CD4-positive, alpha-beta T cell treated with Interferon gamma for 1 hour (primary cell): Measurements from ENCODE around the gene TRAF3IP3.

ENCODE experiments used
- DNase-seq: peaks from one replicate; pipeline ENCODE4 v3.0.0-alpha.2; 2020

TRAF3IP3 gene

GRCh38 chr1:209738270-209738669 lies 17.6 kb upstream of the TRAF3IP3 start:
- no peak for DNase-seq

DNA sequence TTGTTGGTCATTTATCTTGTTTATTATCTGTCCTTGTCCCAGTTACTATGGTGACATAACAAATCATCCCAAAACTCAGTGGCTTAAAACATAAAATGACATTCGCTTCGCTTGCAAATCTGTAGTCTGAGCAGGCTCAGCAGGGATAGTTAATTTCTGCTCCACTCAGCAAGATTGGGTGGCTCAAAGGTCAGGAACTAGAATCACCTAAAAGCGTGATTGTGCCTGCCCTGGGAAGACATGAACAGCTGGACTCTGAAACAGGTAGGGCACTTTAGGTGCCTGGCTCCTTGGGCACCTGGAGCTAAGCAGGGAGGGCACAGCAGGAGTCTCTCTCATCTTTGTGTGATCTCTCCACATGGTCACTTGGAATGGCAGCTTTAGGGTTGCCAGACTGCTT lies 14.7 kb upstream of the TRAF3IP3 start:
- DNase-seq, result no peak

DNA sequence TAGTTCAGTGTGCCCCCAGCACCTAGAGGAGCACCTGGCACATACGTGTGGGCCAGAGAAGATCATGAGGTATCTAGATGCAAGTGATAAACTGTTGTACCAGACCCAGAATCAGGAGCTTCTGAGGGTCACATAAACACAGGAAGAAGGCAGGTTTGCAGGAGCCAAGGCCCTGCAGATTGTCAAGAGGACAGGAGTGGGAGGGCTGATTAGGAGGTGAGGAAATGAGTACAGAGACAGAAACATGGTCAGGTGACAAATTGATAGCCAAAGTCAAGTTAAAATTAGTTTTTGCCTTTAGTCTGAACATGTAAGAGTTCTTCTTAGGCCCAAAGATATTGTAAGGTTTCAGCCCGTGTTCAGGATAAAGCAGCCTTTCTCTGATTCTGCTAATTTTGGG lies 14.0 kb upstream of the TRAF3IP3 start:
- no peak for DNase-seq

GRCh38 chr1:209742409-209743144 lies 13.3 kb upstream of the TRAF3IP3 start:
- no peak for DNase-seq

DNA sequence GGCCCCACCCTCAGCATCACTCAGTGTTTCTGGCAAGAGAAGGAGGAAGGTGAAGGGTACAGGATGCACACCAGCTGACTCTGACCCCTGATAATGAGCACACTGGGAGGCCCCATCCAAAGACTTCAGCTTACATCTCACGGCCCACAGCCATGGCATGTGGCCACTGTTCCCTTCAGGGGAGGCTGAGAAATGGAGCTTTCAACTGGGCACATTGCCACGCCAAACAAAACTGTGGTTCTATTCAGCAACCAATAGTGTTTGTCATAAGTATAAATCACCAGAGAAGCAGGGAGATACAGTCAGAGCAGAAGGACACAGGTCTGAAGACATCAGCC lies 12.7 kb upstream of the TRAF3IP3 start:
- no peak for DNase-seq

GRCh38 chr1:209746451-209747165 lies 9.2 kb upstream of the TRAF3IP3 start:
- DNase-seq, result no peak

GRCh38 chr1:209747580-209748262 lies 8.1 kb upstream of the TRAF3IP3 start:
- peak; percentile 92 for DNase-seq

DNA sequence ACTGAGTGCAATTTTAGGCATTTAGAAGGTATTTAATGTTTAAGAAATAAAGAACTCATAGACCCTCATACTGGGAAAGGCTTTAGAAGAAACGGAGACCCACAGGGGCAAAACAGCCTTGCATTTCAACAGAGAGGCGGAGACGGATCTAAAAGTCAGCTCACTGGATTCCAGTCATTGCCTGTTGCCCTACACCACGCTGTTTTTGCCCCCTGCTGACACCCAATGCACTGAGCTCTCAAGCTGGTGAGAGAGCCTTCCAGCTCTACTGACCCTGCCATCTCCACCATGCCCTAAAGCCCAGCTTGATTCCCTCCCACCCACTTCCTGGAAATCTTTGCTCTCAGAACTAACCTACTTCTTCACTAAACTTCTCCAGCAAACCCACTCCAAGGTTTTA lies 7.2 kb upstream of the TRAF3IP3 start:
- DNase-seq, result no peak

- DNase-seq, result no peak
These were observed 6.6 kb upstream of the TRAF3IP3 start for GRCh38 chr1:209749205-209749604.

DNA sequence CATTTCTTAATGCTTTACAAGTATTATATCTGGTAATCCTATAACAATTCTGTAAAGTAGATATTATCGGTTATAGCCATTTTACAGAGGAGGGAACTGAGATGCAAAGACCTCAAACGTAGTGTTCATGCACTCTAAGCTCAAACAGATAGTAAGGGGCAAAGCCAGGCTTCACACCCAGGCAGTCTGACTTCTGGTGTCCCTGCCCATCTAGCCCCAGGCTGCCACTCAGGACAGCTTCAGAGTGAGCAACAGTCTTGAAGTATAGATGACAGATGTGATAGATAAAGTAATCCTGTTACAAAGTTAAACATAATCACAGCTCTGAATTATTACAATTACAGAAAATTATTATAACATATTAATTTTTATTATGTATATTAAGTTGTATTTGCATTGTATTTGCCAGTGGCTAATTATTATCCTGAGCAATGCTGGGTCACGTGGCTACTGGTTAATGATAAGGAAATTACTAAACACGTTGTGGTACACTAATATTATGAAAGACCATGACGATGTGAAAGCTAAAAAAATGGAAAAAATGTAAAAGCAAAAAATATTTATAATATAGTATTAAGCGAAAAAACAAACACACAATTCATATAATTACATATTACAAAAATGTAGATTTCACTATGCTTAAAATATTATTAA lies 6.1 kb upstream of the TRAF3IP3 start:
- DNase-seq, result no peak

- no peak for DNase-seq
These were observed 4.1 kb upstream of the TRAF3IP3 start for GRCh38 chr1:209751627-209752231.

DNA sequence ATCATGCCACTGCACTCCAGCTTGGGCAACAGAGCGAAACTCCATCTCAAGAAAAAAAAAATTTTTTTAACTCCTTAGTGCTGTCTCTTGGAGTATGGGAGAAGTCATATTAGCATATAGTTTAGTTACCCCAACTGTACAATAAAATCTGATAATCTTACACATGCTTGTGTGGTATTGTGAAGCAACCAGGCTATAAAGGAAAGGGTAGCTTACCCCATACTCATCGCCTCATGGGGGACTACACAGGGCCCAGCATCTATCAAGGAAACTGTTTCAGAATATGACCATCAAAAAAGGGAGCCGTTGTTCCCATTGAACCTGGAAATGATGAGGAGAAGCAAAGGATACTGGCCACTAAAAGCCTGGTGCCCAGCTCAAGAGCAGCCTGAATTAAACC lies 3.0 kb upstream of the TRAF3IP3 start:
- DNase-seq, result no peak

DNA sequence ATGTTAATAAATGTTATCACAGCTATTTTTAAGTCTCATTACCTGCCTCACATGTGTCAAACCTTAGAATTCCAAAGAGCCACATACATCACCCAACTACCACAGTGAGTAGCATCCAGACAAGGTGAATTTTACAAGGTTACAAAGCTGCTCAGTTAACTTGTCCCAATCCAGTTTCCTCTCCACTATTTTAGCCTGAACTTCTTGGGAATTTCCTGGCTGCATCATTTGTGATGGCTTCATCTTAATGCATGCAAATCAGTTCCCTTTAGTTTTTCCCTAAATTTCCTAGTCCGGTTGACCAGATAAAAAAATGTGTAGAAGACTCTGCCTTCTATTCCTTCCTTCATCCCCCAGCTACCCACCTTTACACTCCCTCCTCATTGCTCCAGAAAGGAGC lies 597 bp upstream of the TRAF3IP3 start:
- no peak for DNase-seq

GRCh38 chr1:209756615-209757445 lies 977 bp downstream of the TRAF3IP3 start:
- DNase-seq, result peak; percentile 47

DNA sequence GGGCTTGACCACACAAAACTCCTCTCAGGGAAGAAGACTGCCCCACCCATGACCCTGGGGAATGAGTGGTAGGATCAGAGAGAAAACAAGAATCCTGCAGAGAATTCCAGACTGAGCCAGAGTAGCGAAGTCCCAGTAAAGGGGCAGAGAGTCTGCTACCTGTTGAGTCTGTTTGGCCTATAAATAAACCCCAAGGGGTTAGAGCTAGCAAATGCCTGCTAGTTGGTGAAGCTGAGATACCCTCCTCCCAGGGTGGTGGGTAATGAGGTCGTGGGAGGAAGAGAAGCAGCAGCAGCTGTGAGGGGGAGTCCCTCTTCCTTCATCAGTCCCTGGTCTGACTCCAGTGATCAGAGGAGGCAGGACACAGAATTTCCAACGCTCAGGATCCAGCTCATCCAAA lies 2.5 kb downstream of the TRAF3IP3 start:
- no peak for DNase-seq

- DNase-seq, result no peak
These were observed 4.0 kb downstream of the TRAF3IP3 start for GRCh38 chr1:209759829-209760359.

DNA sequence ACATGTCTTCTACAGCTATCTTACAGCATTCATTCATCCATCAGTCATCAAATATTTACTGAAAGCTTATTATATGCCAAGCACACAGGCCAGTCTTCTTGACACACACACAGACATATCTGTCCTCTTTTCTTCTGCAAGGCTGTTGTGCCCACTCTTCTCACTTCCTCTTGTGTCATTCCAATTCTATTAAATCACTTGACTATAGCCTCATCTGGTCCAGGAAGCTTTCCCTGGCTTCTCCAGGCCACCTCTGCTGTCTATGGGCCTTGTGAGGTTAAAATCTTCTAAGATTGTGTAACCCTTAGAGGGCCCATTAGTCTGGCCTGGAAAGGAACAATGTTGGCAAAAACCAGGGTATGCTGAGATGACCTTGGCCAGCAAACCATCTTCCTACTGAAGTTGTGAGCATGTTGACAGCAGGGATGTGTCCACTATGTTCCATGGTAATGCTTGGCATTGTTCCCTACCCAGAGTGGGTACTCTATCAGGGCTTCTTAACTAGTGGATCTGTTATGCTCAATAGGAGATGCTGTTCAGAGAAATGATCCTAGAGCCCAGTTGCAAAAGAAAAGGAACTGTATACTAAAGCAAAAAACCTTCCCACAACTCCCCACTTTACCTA lies 5.3 kb downstream of the TRAF3IP3 start:
- no peak for DNase-seq

GRCh38 chr1:209766051-209766450 lies 10.2 kb downstream of the TRAF3IP3 start:
- peak; percentile 30 for DNase-seq

- no peak for DNase-seq
These were observed 11.2 kb downstream of the TRAF3IP3 start for GRCh38 chr1:209767096-209767495.

DNA sequence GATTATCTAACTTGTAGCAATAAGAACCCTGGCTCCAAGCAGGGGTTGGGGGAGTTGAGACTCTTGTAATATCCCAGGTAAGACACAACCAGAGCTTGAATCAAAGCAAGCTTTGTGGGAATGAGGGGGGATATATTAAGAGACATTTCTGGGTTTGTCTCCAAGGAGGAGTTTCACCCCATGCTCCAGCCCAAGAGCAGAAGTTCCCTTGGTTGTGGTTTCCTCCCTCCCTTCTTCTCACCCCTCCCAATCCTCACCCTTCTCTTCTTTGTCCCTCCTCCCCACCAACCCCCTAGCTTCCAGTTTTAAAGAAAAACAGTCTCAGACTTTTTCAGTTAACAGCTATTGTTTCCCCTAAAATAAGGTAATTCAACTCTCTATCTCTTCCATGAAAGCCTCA lies 11.9 kb downstream of the TRAF3IP3 start:
- no peak for DNase-seq

- peak; percentile 79 for DNase-seq
These were observed 12.5 kb downstream of the TRAF3IP3 start for GRCh38 chr1:209768354-209768774.
